Measurements from ENCODE around the gene CIB4.

The CIB4 gene

GRCh38 chr2:26536371-26537068 is 104.6 kb downstream of the CIB4 start:
- no peaks in the 10 kb centered on the region for H3K9me3 Mint-ChIP-seq
- H3K36me3 Mint-ChIP-seq, result no peaks in the 10 kb centered on the region
- no peaks in the 10 kb centered on the region for H3K27me3 Mint-ChIP-seq
- H3K4me3 Mint-ChIP-seq, result no peak overlapping the region
- no peaks in the 10 kb centered on the region for H3K4me1 Mint-ChIP-seq
- H3K27ac Mint-ChIP-seq, result no peak overlapping the region

GRCh38 chr2:26535663-26536275 is 105.4 kb downstream of the CIB4 start:
- Mint-ChIP-seq H3K4me1 (no peaks in the 10 kb centered on the region), H3K4me3 (no peak overlapping the region), H3K27ac (no peak overlapping the region), H3K9me3 (no peaks in the 10 kb centered on the region), H3K36me3 (no peaks in the 10 kb centered on the region), H3K27me3 (no peaks in the 10 kb centered on the region)

GRCh38 chr2:26534865-26535662 is 106.1 kb downstream of the CIB4 start:
- no peaks in the 10 kb centered on the region for H3K9me3 Mint-ChIP-seq
- no peaks in the 10 kb centered on the region for H3K4me1 Mint-ChIP-seq
- no peaks in the 10 kb centered on the region for H3K27me3 Mint-ChIP-seq
- H3K36me3 Mint-ChIP-seq, result no peaks in the 10 kb centered on the region
- no peak overlapping the region for H3K27ac Mint-ChIP-seq
- H3K4me3 Mint-ChIP-seq, result no peak overlapping the region

- Mint-ChIP-seq H3K9me3 (no peaks in the 10 kb centered on the region), H3K27ac (peak overlapping the region; percentile 71), H3K36me3 (no peaks in the 10 kb centered on the region), H3K4me3 (no peak overlapping the region), H3K4me1 (no peaks in the 10 kb centered on the region), H3K27me3 (no peaks in the 10 kb centered on the region)
Measured at GRCh38 chr2:26534098-26534864, 106.9 kb downstream of the CIB4 start.

GRCh38 chr2:26533661-26534060 is 107.5 kb downstream of the CIB4 start:
- no peak overlapping the region for H3K27ac Mint-ChIP-seq
- no peaks in the 10 kb centered on the region for H3K4me1 Mint-ChIP-seq
- H3K9me3 Mint-ChIP-seq, result no peaks in the 10 kb centered on the region
- H3K4me3 Mint-ChIP-seq, result no peak overlapping the region
- H3K36me3 Mint-ChIP-seq, result no peaks in the 10 kb centered on the region
- no peaks in the 10 kb centered on the region for H3K27me3 Mint-ChIP-seq

GRCh38 chr2:26532301-26533250 is 108.6 kb downstream of the CIB4 start:
- Mint-ChIP-seq H3K4me3 (no peak overlapping the region), H3K27me3 (no peaks in the 10 kb centered on the region), H3K9me3 (no peaks in the 10 kb centered on the region), H3K36me3 (no peaks in the 10 kb centered on the region), H3K4me1 (no peaks in the 10 kb centered on the region), H3K27ac (no peak overlapping the region)

All from activated naive CD4-positive, alpha-beta T cell treated with anti-CD3 and anti-CD28 coated beads, Interleukin-2, amount 50 U/mL, for 24 hours (primary cell).